ENCODE results near the gene FGF12.

- TF ChIP-seq POLR2A (IDR thresholded peaks at IDR 0.05) (no peak), CTCF (IDR thresholded peaks at IDR 0.05) (no peak)
Observed at GRCh38 chr3:192481638-192482037, 245.7 kb downstream of the FGF12 start.
